Osteocyte (in vitro differentiated cells): ENCODE data around the gene LTF. TPM values are rescaled to one million over a fixed set of nuclear protein-coding genes. Genes with fewer than 3 reads are reported as not detected.

Experiments used
- DNase-seq: peaks from one replicate; pipeline ENCODE4 v3.0.0; 2021; ENCODE audit warnings: mixed read lengths; ENCODE audit not compliant: unreplicated experiment; ENCODE audit errors: extremely low spot score
- H3K27ac Mint-ChIP-seq: one replicate; pipeline ENCODE4 v1.8.0; 2021; ENCODE audit warnings: mild to moderate bottlenecking, mixed read lengths; ENCODE audit not compliant: unreplicated experiment
- H3K27me3 Mint-ChIP-seq: one replicate; pipeline ENCODE4 v1.8.0; 2021; ENCODE audit warnings: mixed read lengths; ENCODE audit not compliant: unreplicated experiment
- H3K36me3 Mint-ChIP-seq: one replicate; pipeline ENCODE4 v1.8.0; 2021; ENCODE audit warnings: mixed read lengths; ENCODE audit not compliant: unreplicated experiment
- H3K4me1 Mint-ChIP-seq: one replicate; pipeline ENCODE4 v1.8.0; 2021; ENCODE audit warnings: mixed read lengths; ENCODE audit not compliant: unreplicated experiment
- H3K4me3 Mint-ChIP-seq: one replicate; pipeline ENCODE4 v1.8.0; 2021; ENCODE audit warnings: mild to moderate bottlenecking, moderate library complexity, mixed read lengths; ENCODE audit not compliant: unreplicated experiment
- H3K9me3 Mint-ChIP-seq: one replicate; pipeline ENCODE4 v1.8.0; 2021; ENCODE audit warnings: mixed read lengths; ENCODE audit not compliant: unreplicated experiment
- CTCF ChIP-seq: fragments of 200-600 bp; sonication (generic); IDR thresholded peaks from 2 replicates; pipeline ENCODE4 v1.5.0; 2021; ENCODE audit warnings: antibody characterized with exemption, mild to moderate bottlenecking, moderate library complexity
- total RNA-seq: library from RNA; stranded (reverse); gene quantifications from 2 replicates; pipeline ENCODE4 v1.2.1, GENCODE V29; 2021

Gene LTF
- total RNA-seq, 1 donor from 2014 or later, result not detected

GRCh38 chr3:46472736-46473135 is 8.0 kb upstream of the LTF start:
- Mint-ChIP-seq H3K36me3 (peaks cover 3% of the 10 kb centered on the region), H3K27me3 (peaks cover 60% of the 10 kb centered on the region), H3K4me1 (no peaks in the 10 kb centered on the region), H3K9me3 (peaks cover 17% of the 10 kb centered on the region), H3K4me3 (no peak overlapping the region), H3K27ac (no peak overlapping the region)
- no peak for TF ChIP-seq CTCF
- peak; percentile 30 for DNase-seq

DNA sequence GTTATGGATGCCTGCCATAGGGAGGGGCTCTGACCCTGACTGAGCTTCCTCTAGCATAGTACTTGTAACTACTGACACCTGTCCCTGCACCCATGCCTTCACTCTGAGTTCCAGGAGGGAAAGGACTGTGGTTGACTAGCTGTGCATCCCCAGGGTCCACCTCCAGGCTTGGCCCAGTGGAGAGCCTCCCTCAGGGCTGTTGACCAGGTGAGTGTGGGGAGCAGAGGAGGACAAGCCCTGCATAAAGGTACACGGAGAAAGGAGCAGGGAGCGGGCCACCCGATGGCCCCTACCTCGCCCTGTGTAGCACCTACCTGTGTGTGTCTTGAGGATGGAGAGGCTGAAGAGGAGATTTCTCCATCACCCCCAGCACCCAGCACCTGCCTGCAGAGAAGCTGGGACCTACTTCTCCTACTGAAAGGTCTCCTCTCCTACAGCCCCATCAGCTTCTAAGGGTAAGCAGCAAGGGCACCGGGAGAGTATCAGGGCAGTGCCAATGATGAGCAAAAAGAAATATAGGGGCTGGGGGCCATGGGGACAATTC is 6.7 kb upstream of the LTF start:
- Mint-ChIP-seq H3K36me3 (peaks cover 3% of the 10 kb centered on the region), H3K27ac (no peak overlapping the region), H3K4me1 (no peaks in the 10 kb centered on the region), H3K27me3 (peaks cover 53% of the 10 kb centered on the region), H3K9me3 (peaks cover 17% of the 10 kb centered on the region), H3K4me3 (no peak overlapping the region)
- TF ChIP-seq CTCF, result no peak
- peak; percentile 60 for DNase-seq

DNA sequence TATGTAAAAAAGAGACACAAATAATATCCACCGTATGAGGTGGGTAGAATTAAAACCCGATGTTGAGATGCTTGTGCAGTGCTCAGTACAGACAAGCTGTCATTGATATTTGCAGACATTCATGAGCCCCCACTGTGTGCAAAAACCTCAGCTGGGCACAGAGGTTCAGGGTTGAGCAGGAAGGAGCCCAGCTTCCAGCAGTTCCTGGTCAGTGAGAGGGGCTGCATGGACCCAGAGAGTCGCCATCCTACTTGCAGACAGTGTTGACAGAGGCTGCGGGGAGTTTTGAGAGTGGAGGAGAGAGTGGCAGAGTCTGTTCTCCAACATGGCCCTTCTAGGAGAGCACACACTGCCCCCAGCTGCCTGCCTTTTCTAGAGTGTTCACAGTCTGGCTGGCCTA is 6.1 kb upstream of the LTF start:
- TF ChIP-seq CTCF, result no peak
- peaks cover 3% of the 10 kb centered on the region for H3K36me3 Mint-ChIP-seq
- no peak overlapping the region for H3K27ac Mint-ChIP-seq
- peaks cover 17% of the 10 kb centered on the region for H3K9me3 Mint-ChIP-seq
- no peaks in the 10 kb centered on the region for H3K4me1 Mint-ChIP-seq
- H3K27me3 Mint-ChIP-seq, result peaks cover 46% of the 10 kb centered on the region
- DNase-seq, result peak; percentile 60
- H3K4me3 Mint-ChIP-seq, result no peak overlapping the region

DNA sequence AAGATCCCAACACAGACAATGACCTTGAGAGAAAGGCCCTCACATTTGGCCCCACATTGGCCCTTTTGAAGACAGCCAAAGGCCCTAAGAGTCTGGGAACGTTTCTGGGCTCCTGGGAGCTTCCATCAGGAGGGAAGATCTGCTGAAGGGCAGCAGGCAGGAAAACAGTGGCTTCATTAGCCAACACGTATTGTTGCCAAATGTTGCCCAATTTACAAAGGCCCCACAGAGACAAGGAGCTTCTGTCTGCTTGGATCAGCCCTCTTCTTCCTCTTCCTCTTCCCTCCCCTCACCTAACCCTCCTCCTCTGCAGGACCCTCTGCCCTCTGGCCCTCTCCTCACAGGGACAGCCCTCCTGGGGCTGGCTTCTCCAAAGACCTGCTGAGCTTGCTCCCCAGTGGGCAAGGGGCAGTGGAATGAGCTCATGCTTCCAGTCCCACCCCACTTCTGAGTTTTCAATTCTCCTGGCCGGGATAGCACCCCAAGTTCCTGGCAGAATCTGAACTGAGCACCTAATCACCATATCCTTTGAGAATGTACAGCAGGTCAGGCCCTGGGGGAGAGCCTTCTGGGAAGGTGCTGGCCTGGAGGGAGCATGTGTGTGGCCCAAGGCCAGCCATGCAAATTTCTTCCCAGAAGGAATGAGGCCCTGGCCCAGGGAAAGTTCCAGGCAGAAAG is 5.1 kb upstream of the LTF start:
- Mint-ChIP-seq H3K27me3 (peaks cover 40% of the 10 kb centered on the region), H3K4me3 (no peak overlapping the region), H3K27ac (no peak overlapping the region), H3K9me3 (peaks cover 9% of the 10 kb centered on the region), H3K4me1 (no peaks in the 10 kb centered on the region), H3K36me3 (no peaks in the 10 kb centered on the region)
- peak; percentile 81 for DNase-seq
- TF ChIP-seq CTCF, result no peak

DNA sequence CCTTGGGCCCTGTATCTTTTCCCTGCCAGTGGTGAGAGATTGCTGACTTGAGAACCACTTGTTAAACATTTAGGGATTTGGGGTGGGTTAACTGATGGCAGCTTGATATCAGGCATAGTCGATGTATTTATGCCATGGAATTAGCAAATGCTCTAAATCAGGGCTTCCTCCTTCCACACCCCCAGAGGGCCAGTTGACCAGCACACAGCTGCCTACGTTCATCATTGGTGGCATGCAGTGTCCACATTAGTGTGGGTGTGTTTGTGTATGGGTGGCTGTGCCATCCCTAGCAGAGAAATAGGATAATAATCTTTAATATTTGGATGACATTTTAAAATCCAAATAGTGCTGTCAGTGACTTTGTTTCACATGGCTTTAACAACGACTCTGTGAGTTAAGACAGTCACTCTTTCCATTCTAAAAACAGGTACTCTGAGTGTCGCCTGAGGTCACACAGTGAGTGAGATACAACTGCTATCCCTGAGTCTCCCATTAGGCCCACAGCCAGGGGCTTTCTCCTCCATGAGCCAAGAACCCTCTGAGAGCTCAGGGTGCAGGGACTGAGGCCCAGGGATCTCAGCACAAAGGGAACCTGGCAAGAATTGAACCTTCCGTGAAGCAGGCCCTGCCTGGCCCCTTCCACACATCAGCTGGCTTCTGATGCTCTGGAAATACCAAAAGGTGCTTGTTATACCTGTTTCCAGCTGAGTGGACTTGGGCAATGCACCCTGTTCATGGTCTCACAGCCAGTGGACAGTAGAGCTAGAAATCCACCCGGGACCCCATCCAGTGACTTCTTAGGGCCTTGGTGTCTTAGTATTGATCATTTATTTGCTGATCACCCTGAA is 4.3 kb upstream of the LTF start:
- peak; percentile 57 for DNase-seq
- no peaks in the 10 kb centered on the region for H3K4me1 Mint-ChIP-seq
- H3K4me3 Mint-ChIP-seq, result no peak overlapping the region
- H3K36me3 Mint-ChIP-seq, result no peaks in the 10 kb centered on the region
- H3K9me3 Mint-ChIP-seq, result peaks cover under 1% of the 10 kb centered on the region
- no peak for TF ChIP-seq CTCF
- H3K27me3 Mint-ChIP-seq, result peaks cover 34% of the 10 kb centered on the region
- no peak overlapping the region for H3K27ac Mint-ChIP-seq
